Panc1 (cell line): ENCODE data around the gene LRRN4CL. TPM values are rescaled to one million over a fixed set of nuclear protein-coding genes. Genes with fewer than 3 reads are reported as not detected.

Source experiments
- ATAC-seq: fragments of 200-7000 bp; cut with Tn5 transposase; 2 replicates; pipeline ENCODE4 v1.9.1; 2020; ENCODE audit warnings: mild to moderate bottlenecking, moderate library complexity
- BruUV-seq: library from RNA; stranded (reverse); fragments of 400-500 nt; replicated peaks from 2 replicates; lab custom pipeline; 2021; lab: Mats Ljungman, UMichigan
- CTCF ChIA-PET: fragments of 300-600 bp; sonication (Branson Sonifier 250); formaldehyde crosslinking; loops from one replicate; lab custom pipeline; 2022; ENCODE audit warnings: antibody characterized with exemption; lab: Charles Lee
- POLR2A ChIA-PET: fragments of 300-600 bp; sonication (Branson Sonifier 250); formaldehyde crosslinking; loops from one replicate; lab custom pipeline; 2022; ENCODE audit warnings: antibody characterized with exemption; lab: Charles Lee
- DNase-seq: peaks from one replicate; pipeline ENCODE4 v3.0.0-alpha.2; 2010; ENCODE audit warnings: low read depth, low spot score
- H3K27ac ChIP-seq: 2 replicates; pipeline ENCODE4 v1.5.1; 2011; ENCODE audit warnings: mild to moderate bottlenecking, low read length, inconsistent platforms
- H3K27me3 ChIP-seq: fragments of 200-500 bp; sonication (Bioruptor generic); 2 replicates; pipeline ENCODE4 v1.6.0; 2014; ENCODE audit warnings: low read length, inconsistent platforms; ENCODE audit not compliant: control insufficient read depth, insufficient read depth
- H3K36me3 ChIP-seq: fragments of 200-500 bp; sonication (Bioruptor generic); 2 replicates; pipeline ENCODE4 v1.5.1; 2014; ENCODE audit warnings: inconsistent platforms, mild to moderate bottlenecking, low read length, moderate library complexity; ENCODE audit not compliant: control insufficient read depth, insufficient read depth
- H3K4me1 ChIP-seq: 2 replicates; pipeline ENCODE4 v1.5.1; 2011; ENCODE audit warnings: inconsistent platforms, mild to moderate bottlenecking, low read length, moderate library complexity; ENCODE audit not compliant: control insufficient read depth, insufficient read depth
- H3K4me3 ChIP-seq, 2 experiments: 2 replicates each; pipeline ENCODE4 v1.5.1; 2011 to 2012; ENCODE audit warnings: low read depth in 2 of 2, low read length in 2 of 2, mild to moderate bottlenecking in 2 of 2, inconsistent platforms in 1 of 2, moderate library complexity in 1 of 2
- H3K9me3 ChIP-seq: fragments of 200-500 bp; sonication (Bioruptor generic); 2 replicates; pipeline ENCODE4 v1.5.1; 2014; ENCODE audit warnings: low read depth, mild to moderate bottlenecking, inconsistent platforms, low read length, moderate library complexity; ENCODE audit not compliant: control insufficient read depth, insufficient read depth
- POLR2AphosphoS5 ChIP-seq: IDR thresholded peaks from 2 replicates; pipeline ENCODE4 v1.6.1; 2012; ENCODE audit warnings: mild to moderate bottlenecking, low read depth, low read length, moderate library complexity
- REST ChIP-seq, 2 experiments: IDR thresholded peaks; 2 replicates each; pipeline ENCODE4 v1.6.1; 2011 to 2012; ENCODE audit warnings: low read depth in 2 of 2, control low read depth in 1 of 2, low read length in 1 of 2, mild to moderate bottlenecking in 1 of 2, moderate library complexity in 1 of 2; ENCODE audit not compliant: insufficient read depth in 1 of 2
- SIN3A ChIP-seq: IDR thresholded peaks from 2 replicates; pipeline ENCODE4 v1.6.1; 2012; ENCODE audit warnings: low read depth, mild to moderate bottlenecking, low read length, moderate library complexity, borderline replicate concordance; ENCODE audit not compliant: insufficient read depth
- TCF7L2 ChIP-seq: IDR thresholded peaks from 2 replicates; pipeline ENCODE4 v1.6.1; 2011; ENCODE audit warnings: mild to moderate bottlenecking, low read depth, low read length, inconsistent platforms
- in situ Hi-C: cut with HindIII; loops from 2 replicates; pipeline ENCODE4 v1.10.0; 2016; ENCODE audit warnings: low sequenced_read_pairs, low pct_unique_long_range_greater_than_20kb
- intact Hi-C: fragments of 100-400 bp; cut with micrococcal nuclease; formaldehyde crosslinking; loops from one replicate; pipeline ENCODE4 v1.10.0; 2022; ENCODE audit not compliant: unreplicated experiment
- total RNA-seq: library from RNA; stranded (reverse); gene quantifications from one replicate; pipeline ENCODE4 v1.2.1, GENCODE V29; 2021; ENCODE audit not compliant: unreplicated experiment
- TF ChIP-seq, protein P1 (sequence below): fragments of 450-650 bp; IDR thresholded peaks from 2 replicates; pipeline ENCODE4 v1.5.1; 2017; ENCODE audit warnings: mild to moderate bottlenecking

Gene LRRN4CL
- total RNA-seq, 1 experiment from 2014 or later: 0.13 TPM

DNA sequence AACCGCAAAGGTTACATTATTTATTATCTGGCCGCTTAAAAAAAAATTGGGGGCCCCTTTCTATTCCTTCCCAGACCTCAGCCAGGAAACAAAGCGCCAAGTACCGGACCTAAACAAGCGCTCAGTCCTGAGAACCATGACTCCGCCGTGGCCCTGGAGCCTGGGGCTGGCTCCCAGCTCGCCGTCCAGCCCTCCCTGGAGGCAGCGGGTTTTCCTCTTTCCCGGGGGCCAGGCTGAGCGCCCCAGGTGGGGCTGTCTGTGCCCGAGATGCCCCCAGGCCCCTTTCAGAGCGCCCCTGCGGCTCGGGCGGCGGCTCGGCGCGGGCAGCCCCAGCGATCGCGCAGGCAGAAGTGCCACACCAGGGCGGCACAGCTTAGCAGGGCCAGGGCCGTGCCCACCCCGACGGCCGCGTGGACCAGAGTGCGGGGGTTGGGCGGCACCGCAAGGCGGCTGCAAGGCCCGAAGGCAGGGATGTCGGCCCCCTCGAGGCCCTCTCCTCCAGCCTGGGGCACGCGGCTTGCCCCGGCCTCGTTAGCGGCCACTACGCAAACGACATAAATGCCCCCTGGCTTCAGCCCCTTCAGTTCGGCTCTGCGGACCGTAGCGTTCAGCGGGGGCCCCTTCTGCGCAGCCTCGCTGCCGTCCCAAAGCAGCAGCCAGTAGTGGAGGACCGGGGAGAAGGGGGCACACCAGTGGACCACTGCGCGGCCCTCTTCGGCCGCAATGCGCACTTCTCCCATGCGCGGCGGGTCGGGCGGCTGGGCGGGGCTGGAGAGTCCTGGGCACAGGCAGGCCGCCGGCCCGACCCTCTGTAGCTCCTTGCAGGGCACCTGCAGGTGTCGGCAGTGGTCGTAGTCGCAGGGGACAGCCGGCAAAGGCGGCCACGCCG lies 1.6 kb downstream of the LRRN4CL start:
- CTCF ChIA-PET: no interaction called here
- ATAC-seq (0 out of 2 replicates have a peak, but pooled peaks have one; percentile 8), DNase-seq (no peak)
- Histone ChIP-seq H3K27me3 (no peaks in the 10 kb centered on the region), H3K27ac (no peak overlapping the region), H3K4me3 (no peak overlapping the region), H3K9me3 (no peaks in the 10 kb centered on the region), H3K4me1 (no peaks in the 10 kb centered on the region), H3K36me3 (no peaks in the 10 kb centered on the region)
- POLR2A ChIA-PET: interaction anchor here (0.5 kb wide), 1 partner anchor 207 kb away, joined by 3 read pairs; no protein-coding TSS in a partner anchor
- in situ Hi-C loops: no loop called here
- intact Hi-C loops: no loop called here
- BruUV-seq: no TSS peak
- TF ChIP-seq REST (IDR thresholded peaks at IDR 0.05; ENCODE audit: insufficient read depth in 1 of 2, low read depth in 2 of 2, low read length in 1 of 2) (no peak), TCF7L2 (no peak), POLR2AphosphoS5 (no peak), SIN3A (no peak)
- TF ChIP-seq, protein P1, sequence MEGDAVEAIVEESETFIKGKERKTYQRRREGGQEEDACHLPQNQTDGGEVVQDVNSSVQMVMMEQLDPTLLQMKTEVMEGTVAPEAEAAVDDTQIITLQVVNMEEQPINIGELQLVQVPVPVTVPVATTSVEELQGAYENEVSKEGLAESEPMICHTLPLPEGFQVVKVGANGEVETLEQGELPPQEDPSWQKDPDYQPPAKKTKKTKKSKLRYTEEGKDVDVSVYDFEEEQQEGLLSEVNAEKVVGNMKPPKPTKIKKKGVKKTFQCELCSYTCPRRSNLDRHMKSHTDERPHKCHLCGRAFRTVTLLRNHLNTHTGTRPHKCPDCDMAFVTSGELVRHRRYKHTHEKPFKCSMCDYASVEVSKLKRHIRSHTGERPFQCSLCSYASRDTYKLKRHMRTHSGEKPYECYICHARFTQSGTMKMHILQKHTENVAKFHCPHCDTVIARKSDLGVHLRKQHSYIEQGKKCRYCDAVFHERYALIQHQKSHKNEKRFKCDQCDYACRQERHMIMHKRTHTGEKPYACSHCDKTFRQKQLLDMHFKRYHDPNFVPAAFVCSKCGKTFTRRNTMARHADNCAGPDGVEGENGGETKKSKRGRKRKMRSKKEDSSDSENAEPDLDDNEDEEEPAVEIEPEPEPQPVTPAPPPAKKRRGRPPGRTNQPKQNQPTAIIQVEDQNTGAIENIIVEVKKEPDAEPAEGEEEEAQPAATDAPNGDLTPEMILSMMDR: no peak

DNA sequence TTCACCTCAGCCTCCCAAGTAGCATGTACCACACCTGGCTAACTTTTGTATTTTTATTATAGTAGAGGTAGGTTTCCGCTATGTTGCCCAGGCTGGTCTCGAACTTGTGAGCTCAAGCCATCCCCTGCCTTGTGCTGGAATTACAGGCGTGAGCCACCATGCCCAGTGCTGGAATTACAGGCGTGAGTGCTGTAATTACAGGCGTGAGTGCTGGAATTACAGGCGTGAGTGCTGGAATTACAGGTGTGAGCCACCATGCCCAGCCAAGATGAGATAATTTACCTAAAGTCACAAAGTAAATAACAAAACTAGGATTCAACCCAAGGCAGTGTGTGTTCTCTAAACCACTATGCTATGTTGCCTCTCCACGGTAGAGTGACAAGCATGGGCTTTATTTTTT lies 6.8 kb downstream of the LRRN4CL start:
- POLR2A ChIA-PET: no interaction called here
- peaks cover 8% of the 10 kb centered on the region for H3K4me1 ChIP-seq

More for the DNA sequence above, 6.8 kb downstream of the LRRN4CL start:
- TF ChIP-seq REST (IDR thresholded peaks at IDR 0.05; ENCODE audit: insufficient read depth in 1 of 2, low read depth in 2 of 2, low read length in 1 of 2) (no peak), TCF7L2 (no peak), POLR2AphosphoS5 (no peak), SIN3A (no peak)
- TF ChIP-seq, protein P1: no peak
- Histone ChIP-seq H3K27ac (no peak overlapping the region), H3K27me3 (no peaks in the 10 kb centered on the region), H3K9me3 (no peaks in the 10 kb centered on the region), H3K4me3 (no peak overlapping the region), H3K36me3 (no peaks in the 10 kb centered on the region; the same call in 1 of the 2 replicates)
- intact Hi-C loops (no loop called here), in situ Hi-C loops (no loop called here)
- BruUV-seq: no TSS peak
- DNase-seq (no peak), ATAC-seq (no peak)
- CTCF ChIA-PET: no interaction called here
